HG03060 (cell line): ENCODE measurements around the gene ATP6V1C2.

ENCODE experiments used
- ATAC-seq: cut with Tn5 transposase; IDR thresholded peaks from one replicate; pipeline ENCODE4 v1.9.1; 2021; ENCODE audit warnings: low read depth, moderate number of reproducible peaks; ENCODE audit not compliant: unreplicated experiment

ATP6V1C2 gene

GRCh38 chr2:10721396-10722251, at the start of gene ATP6V1C2:
Gene ATP6V1C2 (plus strand): TSS chr2:10721630. CDS start chr2:10722850, 1,220 bp downstream.
- ATAC-seq, result no peak

DNA sequence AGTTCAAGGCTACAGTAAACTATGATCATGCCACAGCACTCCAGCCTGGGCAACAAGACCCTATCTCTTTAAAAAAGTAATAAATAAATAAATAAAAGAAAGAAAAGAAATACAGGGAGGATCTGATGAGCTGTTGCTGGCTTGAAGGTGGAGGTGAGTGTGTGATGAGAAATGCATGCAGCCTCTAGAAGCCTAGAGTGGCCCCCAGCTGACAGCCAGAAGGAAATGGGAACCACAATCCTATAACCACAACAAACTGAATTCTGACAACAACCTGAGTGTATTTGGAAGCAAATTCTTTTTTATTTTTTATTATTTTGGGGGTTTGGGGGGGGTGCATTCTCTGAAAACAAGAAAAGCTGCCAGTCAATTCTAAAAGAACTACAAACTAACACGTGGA, 46.3 kb upstream of the ATP6V1C2 start:
- no peak for ATAC-seq

GRCh38 chr2:10678225-10678624, 43.2 kb upstream of the ATP6V1C2 start:
- no peak for ATAC-seq

DNA sequence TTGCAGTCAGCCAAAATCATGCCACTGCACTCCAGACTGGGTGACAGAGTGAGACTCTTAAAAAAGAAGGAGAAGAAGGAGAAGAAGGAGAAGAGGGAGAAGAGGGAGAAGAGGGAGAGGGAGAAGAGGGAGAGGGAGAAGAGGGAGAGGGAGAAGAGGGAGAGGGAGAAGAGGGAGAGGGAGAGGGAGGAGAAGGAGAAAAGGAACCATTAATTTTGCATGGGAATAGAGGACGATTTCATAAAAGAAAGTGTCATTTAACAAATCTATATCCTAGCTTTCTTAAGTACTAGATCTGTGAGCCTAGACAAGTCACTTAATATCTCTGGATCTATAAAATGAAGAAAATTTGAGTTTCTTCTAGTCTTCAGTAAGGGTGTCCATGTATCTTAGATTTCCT, 41.2 kb upstream of the ATP6V1C2 start:
- ATAC-seq, result no peak

DNA sequence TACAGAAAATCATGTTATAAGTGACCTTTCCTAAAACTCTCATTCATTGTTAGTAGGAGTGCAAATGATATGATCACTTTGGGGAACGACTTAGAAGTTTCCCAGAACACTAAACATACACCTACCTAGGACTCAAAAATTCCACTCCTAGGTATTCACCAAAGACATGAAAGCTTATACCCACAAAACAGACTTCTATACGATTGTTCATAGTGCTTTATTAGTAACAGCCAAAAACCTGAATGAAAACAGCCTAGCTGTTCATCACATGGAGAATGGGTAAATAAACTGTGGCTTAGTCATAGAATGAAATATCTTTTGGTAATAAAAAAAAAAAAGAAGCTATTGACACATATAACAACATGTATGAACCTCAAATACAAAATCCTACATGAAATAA, 40.5 kb upstream of the ATP6V1C2 start:
- ATAC-seq, result no peak

DNA sequence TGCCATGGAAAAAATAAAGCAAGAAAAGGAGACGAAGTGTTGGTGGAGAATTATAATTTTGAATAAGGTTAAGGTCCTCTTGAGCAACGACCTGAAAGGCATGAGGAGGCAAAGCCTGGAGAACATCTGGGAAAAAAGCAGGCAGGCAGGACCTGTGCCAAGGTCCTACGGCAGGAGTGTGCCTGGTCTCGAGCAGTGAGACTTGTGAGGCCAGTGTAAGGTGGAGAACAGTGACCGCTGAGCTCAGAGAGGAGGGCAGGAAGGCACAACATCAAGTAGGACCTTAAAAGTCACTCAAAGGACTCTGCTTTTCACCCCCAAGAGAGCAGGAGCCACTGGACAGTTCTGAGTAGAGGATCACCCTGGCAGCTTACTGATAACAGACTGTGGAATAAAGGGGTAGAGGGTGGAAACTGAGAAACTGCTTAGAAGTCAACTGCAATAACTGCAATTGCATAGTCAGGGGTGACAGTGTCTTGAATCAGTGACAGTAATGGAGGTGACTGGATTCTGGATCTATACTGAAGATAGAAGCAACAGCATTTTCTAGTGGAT, 35.2 kb upstream of the ATP6V1C2 start:
- ATAC-seq, result no peak

DNA sequence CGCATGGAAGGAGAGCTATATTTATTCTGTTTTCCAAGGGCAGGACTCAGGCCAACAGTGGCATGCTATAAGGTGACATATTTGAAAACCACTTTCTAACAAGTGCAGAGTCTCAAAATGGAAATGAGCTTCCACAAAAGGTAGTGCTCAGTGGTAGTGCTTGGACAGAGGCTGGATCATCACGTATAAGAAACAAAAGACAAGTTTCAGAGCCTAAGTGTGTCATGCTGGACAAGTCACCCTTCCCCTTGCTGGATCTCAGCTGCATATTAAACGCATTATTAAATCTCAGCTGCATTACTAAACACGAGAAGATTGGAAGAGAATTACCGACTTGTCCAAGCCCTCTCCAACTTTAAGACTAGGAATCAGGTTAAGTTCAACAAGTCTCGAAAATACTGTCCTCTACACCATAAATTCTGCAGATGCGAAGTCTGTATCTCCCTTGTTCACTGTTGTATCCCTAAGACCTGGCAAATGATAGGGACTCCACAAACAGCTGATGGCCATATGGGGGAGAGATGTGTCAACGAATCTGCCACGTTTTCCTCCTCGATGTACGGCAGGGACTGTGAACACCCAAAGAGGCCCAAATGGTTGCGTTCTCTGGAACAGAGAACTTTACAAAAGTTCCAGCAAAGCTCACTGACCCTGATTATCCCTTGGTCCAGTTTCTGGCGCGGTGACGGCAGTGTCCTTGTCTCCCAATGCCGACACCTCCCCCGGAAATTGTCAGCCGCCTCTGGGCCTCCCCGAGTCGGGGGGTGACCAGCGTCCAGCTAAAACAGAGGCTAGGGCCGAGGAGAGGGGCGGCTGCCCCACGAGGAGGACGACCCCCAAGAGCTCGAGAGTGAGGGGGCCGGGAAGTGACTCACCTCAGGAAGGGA, 32.3 kb upstream of the ATP6V1C2 start:
- no peak for ATAC-seq

DNA sequence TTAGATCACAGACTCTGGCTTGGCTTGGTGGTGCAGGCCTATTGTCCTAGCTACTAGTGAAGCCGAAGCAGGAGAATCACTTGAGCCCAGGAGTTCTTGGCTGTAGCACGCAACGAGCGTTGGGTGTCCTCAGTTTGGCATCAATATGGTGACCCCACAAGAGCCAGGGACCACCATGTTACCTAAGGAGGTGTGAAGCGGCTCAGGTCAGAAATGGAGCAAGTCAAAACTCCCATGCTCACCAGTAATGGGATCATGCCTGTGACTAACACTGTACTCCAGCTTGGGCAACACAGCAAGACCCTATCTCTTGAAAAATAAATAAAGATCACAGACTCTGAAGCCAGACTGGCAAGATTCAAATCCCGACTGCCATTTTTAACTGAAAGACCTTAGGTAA, 29.9 kb upstream of the ATP6V1C2 start:
- ATAC-seq, result no peak

DNA sequence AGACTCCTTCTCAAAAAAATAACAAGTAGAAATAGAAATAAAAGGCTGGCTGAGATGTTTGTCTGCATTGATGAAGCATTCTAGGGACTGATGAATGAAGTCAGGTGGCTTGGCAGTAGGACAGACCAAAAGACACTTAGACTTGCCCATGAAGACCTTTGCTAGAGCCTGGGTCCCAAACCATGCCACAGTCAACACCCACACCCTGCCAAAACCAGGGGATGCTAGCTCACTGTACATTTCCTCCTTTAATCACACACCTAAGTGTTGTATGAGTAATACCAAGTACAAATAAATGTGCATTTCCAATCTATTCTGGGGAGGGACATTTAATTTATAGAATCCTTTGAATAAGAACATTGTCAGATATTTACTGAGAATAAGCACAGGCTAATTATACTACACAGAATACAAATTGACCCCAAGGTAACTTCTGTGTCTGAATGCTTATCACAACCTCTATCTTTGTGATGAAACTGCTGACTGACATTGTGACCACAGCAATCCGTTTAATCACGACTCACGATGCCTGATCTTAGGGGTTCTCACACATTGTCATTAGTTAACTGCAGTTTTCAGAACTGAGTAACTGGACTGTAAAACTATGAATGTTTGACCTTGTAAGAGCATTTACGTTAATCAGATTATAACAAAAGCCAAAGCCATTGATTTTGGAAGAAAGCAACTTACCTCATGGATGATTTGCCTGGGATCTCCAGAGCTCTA, 21.2 kb upstream of the ATP6V1C2 start:
- ATAC-seq, result no peak

GRCh38 chr2:10704034-10704594, 17.3 kb upstream of the ATP6V1C2 start:
- no peak for ATAC-seq

- no peak for ATAC-seq
Observed at GRCh38 chr2:10706033-10706432, 15.4 kb upstream of the ATP6V1C2 start.

DNA sequence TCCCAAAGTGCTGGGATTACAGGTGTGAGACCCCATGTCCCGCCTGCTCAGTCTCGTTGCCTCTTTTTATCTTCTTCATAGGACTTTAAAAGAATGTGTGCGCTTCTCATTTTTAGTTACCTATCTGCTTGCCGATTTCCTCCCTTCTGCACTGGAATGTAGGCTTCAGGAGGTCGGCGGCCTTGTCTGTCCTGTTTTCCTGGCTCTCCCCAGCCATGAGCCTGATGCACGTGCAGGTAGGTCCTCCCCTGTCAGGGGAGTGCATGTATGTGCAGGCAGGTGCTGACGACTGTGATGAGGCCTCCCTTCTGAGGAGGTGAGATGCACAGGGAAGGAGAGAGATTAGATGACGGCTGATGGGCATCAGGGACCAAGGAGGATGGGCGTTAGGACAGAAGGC, 13.6 kb upstream of the ATP6V1C2 start:
- ATAC-seq, result no peak

- ATAC-seq, result no peak
Observed at GRCh38 chr2:10709290-10709939, 12.0 kb upstream of the ATP6V1C2 start.

GRCh38 chr2:10712185-10712809, 9.1 kb upstream of the ATP6V1C2 start:
- ATAC-seq, result no peak

- no peak for ATAC-seq
Observed at GRCh38 chr2:10716581-10716980, 4.8 kb upstream of the ATP6V1C2 start.

DNA sequence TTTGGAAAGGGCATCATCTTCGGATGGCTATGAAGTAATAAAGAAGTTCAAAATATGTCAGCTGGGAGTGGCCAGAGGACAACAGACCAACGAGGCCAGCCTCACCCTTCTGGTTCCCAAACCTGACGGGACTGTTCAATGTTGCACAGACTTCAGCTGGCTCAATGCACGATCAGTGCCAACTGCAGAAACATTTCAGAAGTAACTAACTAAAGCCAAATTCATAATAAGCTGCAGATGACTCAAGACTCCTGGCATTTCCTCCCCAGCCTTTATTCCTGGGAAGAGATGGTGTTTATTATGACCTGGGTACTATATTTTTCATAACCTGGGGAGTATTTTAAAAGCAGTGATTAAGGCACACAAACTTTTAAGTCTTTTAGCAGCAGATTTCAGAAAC, 3.8 kb upstream of the ATP6V1C2 start:
- no peak for ATAC-seq

GRCh38 chr2:10720306-10720705, 1.1 kb upstream of the ATP6V1C2 start:
- ATAC-seq, result no peak

- ATAC-seq, result no peak
Observed at GRCh38 chr2:10720947-10721395, 459 bp upstream of the ATP6V1C2 start.

DNA sequence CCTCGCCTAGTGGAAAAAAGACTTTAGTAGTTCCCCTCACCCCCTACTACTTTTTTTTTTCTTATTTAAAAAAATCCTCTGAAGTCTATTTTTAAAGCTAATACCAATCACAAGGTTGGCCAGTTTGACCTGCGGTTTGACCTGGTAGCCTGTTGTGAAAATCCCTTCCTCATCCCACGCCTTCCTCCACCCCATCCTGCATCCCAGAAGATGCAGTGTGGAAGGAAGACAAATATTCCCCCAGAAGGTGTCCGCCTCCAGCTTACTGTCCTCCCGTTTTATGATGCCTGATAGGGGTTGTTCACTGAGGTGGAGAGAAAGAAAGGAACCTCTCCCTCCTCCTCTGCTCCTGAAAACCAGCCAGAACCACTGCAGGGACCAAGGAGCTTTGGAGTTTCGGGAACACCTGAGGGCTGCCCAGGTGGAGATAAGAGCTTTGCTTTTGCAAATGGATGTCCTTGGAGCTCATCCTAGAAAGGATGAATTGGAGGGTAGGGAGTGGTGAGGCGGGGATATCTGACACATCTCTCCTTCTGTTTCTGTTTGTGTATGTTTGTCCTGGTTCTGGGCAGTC, 909 bp downstream of the ATP6V1C2 start:
- ATAC-seq, result no peak
